H1 (cell line): ENCODE data around the gene TMEM139. TPM values are rescaled to one million over a fixed set of nuclear protein-coding genes. Genes with fewer than 3 reads are reported as not detected.

Experiments used
- ZNF274 ChIP-seq: IDR thresholded peaks from 2 replicates; pipeline ENCODE4 v1.7.0; 2012; ENCODE audit warnings: low read length, borderline replicate concordance; ENCODE audit errors: extremely low read depth
- polyA plus RNA-seq, 7 experiments: library from polyadenylated mRNA; depleted of rRNA in 3 of 7; stranded (reverse) in 5 of 7; unstranded in 2 of 7; fragments of >200 nt in 5 of 7; fragments of 200-250 nt in 2 of 7; gene quantifications; 1 replicate in 5 of 7; 2 replicates in 1 of 7; 4 replicates in 1 of 7; pipeline versions ENCODE4 v1.2.1 to v1.2.3, GENCODE V29; 2011 to 2013; ENCODE audit warnings: missing spikeins in 2 of 7, mixed read lengths in 2 of 7
- total RNA-seq: library from RNA; stranded (reverse); fragmentation: NEBNext Ultra II Directional; extraction: Animal tissue kit (Norgen Biotek cat#: 25700); gene quantifications from 2 replicates; pipeline ENCODE4 v1.2.1, GENCODE V29; 2021

The TMEM139 gene
- total and polyA plus RNA-seq, 2 of the 8 experiments (the other 6 are each of a cell fraction or from before 2014, with no cell fraction given), result 3.2 to 6.7 TPM

DNA sequence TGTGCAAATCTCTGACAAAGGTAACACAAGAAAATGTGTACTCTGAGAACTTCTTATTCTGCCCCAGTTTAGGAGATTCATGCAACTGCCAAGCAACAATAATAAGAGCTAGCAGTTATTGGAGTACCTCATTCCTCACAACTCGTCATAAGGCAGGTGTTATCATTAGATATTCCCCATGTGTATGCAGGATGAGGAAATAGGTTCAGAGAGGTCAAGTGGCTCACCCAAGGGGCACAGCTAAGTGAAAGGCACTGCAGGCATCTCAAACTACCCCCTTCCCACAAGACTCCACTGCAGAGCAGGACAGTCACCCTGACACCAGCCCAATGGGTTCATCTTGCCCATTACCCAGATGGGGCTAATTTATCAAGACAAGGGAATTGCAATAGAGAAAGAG, 22.9 kb upstream of the TMEM139 start (continued):
- no peak for TF ChIP-seq ZNF274
